GM12874 (cell line): Measurements from ENCODE around the gene ZNF416.

ENCODE experiments used
- CTCF ChIP-seq: IDR thresholded peaks from 2 replicates; pipeline ENCODE4 v1.5.1; 2011; ENCODE audit warnings: low read depth, mild to moderate bottlenecking, control low read depth, low read length, moderate library complexity; ENCODE audit not compliant: insufficient read depth

Gene ZNF416

GRCh38 chr19:57578487-57579205, at the start of gene ZNF416:
Gene ZNF416 (minus strand): TSS chr19:57578911. CDS start chr19:57578704, 207 bp downstream.
- no peak for TF ChIP-seq CTCF

GRCh38 chr19:57623091-57623490, 44.4 kb upstream of the ZNF416 start:
- no peak for TF ChIP-seq CTCF

- TF ChIP-seq CTCF, result no peak
Observed at GRCh38 chr19:57620673-57621348, 42.1 kb upstream of the ZNF416 start.

GRCh38 chr19:57615346-57615745, 36.6 kb upstream of the ZNF416 start:
- no peak for TF ChIP-seq CTCF

GRCh38 chr19:57613941-57614743, 35.4 kb upstream of the ZNF416 start, which contains the start of gene ZNF134:
Gene ZNF134 (plus strand): TSS chr19:57614242. CDS start chr19:57619469, 5,227 bp downstream.
- no peak for TF ChIP-seq CTCF

GRCh38 chr19:57611113-57611512, 32.4 kb upstream of the ZNF416 start:
- no peak for TF ChIP-seq CTCF

- TF ChIP-seq CTCF, result no peak
Observed at GRCh38 chr19:57606931-57607330, 28.2 kb upstream of the ZNF416 start.
